ENCODE results near the gene RFNG. TPM values are rescaled to one million over a fixed set of nuclear protein-coding genes. Genes with fewer than 3 reads are reported as not detected.
A peak's percentile ranks its signal among the peaks of the same experiment; 100 is the strongest.

The RFNG gene
- total and polyA plus RNA-seq, 2 of the 13 experiments (the other 11 are each of a cell fraction or from before 2014, with no cell fraction given) = 61.4 to 64.0 TPM

DNA sequence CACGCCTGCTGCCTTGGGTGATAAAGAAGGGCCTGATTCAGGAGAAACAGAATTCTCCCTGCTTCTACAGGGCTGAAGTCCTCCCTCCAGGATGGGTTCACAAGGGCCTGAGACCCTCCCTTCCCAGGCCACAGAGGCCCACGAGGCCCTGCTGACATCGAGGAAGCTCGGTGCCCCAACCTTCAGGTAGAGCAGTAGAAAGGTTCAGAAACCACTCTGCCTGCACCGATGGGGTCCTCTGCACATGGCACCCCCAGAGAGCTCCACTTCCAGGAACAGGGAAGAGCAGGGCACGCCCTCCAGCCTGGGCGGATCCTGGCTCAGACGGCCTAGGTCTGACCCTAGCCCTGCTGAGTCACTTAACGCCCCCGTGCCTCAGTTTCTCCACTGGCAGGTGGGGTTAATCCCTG, 29.7 kb downstream of the RFNG start (continued):
- TF ChIP-seq, protein P1, sequence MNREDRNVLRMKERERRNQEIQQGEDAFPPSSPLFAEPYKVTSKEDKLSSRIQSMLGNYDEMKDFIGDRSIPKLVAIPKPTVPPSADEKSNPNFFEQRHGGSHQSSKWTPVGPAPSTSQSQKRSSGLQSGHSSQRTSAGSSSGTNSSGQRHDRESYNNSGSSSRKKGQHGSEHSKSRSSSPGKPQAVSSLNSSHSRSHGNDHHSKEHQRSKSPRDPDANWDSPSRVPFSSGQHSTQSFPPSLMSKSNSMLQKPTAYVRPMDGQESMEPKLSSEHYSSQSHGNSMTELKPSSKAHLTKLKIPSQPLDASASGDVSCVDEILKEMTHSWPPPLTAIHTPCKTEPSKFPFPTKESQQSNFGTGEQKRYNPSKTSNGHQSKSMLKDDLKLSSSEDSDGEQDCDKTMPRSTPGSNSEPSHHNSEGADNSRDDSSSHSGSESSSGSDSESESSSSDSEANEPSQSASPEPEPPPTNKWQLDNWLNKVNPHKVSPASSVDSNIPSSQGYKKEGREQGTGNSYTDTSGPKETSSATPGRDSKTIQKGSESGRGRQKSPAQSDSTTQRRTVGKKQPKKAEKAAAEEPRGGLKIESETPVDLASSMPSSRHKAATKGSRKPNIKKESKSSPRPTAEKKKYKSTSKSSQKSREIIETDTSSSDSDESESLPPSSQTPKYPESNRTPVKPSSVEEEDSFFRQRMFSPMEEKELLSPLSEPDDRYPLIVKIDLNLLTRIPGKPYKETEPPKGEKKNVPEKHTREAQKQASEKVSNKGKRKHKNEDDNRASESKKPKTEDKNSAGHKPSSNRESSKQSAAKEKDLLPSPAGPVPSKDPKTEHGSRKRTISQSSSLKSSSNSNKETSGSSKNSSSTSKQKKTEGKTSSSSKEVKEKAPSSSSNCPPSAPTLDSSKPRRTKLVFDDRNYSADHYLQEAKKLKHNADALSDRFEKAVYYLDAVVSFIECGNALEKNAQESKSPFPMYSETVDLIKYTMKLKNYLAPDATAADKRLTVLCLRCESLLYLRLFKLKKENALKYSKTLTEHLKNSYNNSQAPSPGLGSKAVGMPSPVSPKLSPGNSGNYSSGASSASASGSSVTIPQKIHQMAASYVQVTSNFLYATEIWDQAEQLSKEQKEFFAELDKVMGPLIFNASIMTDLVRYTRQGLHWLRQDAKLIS (CRISPR knock-in tag; IDR thresholded peaks at IDR 0.05) = peak; percentile 63; the same call in 1 of the 2 replicates
- TF ChIP-seq MIER3 (CRISPR knock-in tag; IDR thresholded peaks at IDR 0.05; ENCODE audit: borderline replicate concordance) (no peak), TERF1 (CRISPR knock-in tag; IDR thresholded peaks at IDR 0.05) (0 out of 2 replicates have a peak, but pooled peaks have one; percentile 27), ZNF598 (CRISPR knock-in tag; IDR thresholded peaks at IDR 0.05; ENCODE audit: borderline replicate concordance) (no peak)

DNA sequence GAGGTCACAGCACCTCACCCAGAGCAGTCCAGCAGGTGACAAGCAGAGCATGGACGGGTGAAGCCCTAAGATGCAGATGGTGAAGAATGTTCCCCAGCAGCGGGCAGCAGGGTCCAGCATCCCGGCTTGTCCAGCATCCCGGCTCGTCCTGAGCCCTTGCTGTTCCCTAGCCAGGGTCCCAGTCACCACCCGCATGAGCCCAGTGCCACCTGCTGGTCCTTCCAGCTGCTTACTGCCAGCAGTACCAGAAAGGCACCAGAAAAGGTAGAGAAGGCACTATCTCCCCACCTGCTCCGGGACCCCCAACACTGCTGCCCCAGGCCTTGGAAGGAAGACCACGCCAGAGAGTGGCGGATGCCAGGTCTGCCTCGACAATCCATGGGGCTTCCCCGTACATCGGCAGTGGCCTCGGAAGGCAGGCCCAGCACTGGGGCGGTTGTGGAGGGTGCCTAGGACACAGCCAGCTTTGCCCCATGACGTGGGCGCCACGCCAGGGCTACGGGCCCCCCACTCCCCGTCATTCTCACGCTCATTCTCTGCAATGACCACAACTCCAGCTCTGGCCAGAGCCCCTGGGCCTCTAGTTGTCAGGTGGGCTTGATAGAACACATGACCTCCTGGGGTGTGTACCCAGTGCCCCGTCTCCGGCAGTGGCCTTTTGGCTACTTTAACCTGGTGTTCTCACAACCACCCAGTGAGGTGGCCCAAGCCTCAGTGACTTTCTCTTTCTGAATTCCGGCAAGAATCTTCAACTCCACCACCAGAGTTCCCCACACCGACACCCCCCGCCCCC, 30.3 kb downstream of the RFNG start:
- peak overlapping the region; percentile 79 to 90 (median 88) for H3K4me3 ChIP-seq (replicated peaks in 1 of 3; ENCODE audit: insufficient read depth in 1 of 3, low read depth in 2 of 3, low read length in 3 of 3)
- POLR2A ChIA-PET = interaction anchor here (1.2 to 14.1 kb wide), 22 partner anchors 14 to 294 kb away, joined by 3 to 470 read pairs (median 9); partner anchors contain the start of genes ASPSCR1, DCXR, FASN and MAFG
- peak; percentile 86 for DNase-seq (ENCODE audit: low spot score)
- no peaks in the 10 kb centered on the region; the same call in 1 of the 2 replicates for H4K20me1 ChIP-seq (ENCODE audit: insufficient read depth, low read length)
- H3K27me3 ChIP-seq (ENCODE audit: control insufficient read depth in 1 of 2, insufficient read depth in 2 of 2, low read length in 2 of 2) = no peaks in the 10 kb centered on the region; a peak in 1 of 5 replicates
- FAIRE-seq = peak; percentile 93
- no peaks in the 10 kb centered on the region for H3K9me3 ChIP-seq (ENCODE audit: low read length)
- no TSS peak for BruUV-seq (replicated peaks)
- H3K4me2 ChIP-seq (ENCODE audit: low read depth, low read length) = peak overlapping the region; percentile 95
- H3K27ac ChIP-seq (ENCODE audit: extremely low read length, insufficient read depth, low read length) = peak overlapping the region; percentile 78
- H3K79me2 ChIP-seq (ENCODE audit: insufficient read depth, low read length) = peaks cover 41% of the 10 kb centered on the region
- peak; percentile 41 for ATAC-seq
- CTCF ChIA-PET (ENCODE audit: low intra/inter-chr PET ratio, low total read pairs) = interaction anchor here (0.9 to 6.8 kb wide), 11 partner anchors 21 to 151 kb away, joined by 3 to 181 read pairs (median 5); partner anchors contain the start of genes ALYREF, ANAPC11 and NOTUM
- intact Hi-C loops (cut with micrococcal nuclease; ENCODE audit: unreplicated experiment) = loop anchor here (1.0 to 5.0 kb wide), 5 partner anchors 21 to 154 kb away; no protein-coding TSS in a partner anchor
- H2AFZ ChIP-seq (ENCODE audit: low read length) = no peak overlapping the region
- peak overlapping the region; percentile 95 for H3K9ac ChIP-seq (ENCODE audit: insufficient read depth, low read depth, low read length)
- in situ Hi-C loops (cut with HindIII; ENCODE audit: extremely low pct_ligation_motif_present, low pct_unique_long_range_greater_than_20kb) = loop anchor here (5.0 kb wide), 1 partner anchor 64 kb away; no protein-coding TSS in a partner anchor
- WGBS (ENCODE audit: low lambda C conversion rate) = 3% methylated on average over 13 of the region's 25 CpGs
- peaks cover 4 to 8% of the 10 kb centered on the region in 2 experiments; a peak in 3 of 5 replicates for H3K36me3 ChIP-seq (replicated peaks in 1 of 2; ENCODE audit: control insufficient read depth in 1 of 2, insufficient read depth in 2 of 2, low read length in 2 of 2)
- H3K4me1 ChIP-seq (ENCODE audit: insufficient read depth, low read length) = peaks cover 82% of the 10 kb centered on the region
- TF ChIP-seq, protein P2, sequence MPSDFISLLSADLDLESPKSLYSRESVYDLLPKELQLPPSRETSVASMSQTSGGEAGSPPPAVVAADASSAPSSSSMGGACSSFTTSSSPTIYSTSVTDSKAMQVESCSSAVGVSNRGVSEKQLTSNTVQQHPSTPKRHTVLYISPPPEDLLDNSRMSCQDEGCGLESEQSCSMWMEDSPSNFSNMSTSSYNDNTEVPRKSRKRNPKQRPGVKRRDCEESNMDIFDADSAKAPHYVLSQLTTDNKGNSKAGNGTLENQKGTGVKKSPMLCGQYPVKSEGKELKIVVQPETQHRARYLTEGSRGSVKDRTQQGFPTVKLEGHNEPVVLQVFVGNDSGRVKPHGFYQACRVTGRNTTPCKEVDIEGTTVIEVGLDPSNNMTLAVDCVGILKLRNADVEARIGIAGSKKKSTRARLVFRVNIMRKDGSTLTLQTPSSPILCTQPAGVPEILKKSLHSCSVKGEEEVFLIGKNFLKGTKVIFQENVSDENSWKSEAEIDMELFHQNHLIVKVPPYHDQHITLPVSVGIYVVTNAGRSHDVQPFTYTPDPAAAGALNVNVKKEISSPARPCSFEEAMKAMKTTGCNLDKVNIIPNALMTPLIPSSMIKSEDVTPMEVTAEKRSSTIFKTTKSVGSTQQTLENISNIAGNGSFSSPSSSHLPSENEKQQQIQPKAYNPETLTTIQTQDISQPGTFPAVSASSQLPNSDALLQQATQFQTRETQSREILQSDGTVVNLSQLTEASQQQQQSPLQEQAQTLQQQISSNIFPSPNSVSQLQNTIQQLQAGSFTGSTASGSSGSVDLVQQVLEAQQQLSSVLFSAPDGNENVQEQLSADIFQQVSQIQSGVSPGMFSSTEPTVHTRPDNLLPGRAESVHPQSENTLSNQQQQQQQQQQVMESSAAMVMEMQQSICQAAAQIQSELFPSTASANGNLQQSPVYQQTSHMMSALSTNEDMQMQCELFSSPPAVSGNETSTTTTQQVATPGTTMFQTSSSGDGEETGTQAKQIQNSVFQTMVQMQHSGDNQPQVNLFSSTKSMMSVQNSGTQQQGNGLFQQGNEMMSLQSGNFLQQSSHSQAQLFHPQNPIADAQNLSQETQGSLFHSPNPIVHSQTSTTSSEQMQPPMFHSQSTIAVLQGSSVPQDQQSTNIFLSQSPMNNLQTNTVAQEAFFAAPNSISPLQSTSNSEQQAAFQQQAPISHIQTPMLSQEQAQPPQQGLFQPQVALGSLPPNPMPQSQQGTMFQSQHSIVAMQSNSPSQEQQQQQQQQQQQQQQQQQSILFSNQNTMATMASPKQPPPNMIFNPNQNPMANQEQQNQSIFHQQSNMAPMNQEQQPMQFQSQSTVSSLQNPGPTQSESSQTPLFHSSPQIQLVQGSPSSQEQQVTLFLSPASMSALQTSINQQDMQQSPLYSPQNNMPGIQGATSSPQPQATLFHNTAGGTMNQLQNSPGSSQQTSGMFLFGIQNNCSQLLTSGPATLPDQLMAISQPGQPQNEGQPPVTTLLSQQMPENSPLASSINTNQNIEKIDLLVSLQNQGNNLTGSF (CRISPR knock-in tag; IDR thresholded peaks at IDR 0.05) = no peak
- no peak for TF ChIP-seq ZNF710 (CRISPR knock-in tag; IDR thresholded peaks at IDR 0.05; ENCODE audit: borderline replicate concordance)
